ENCODE results near the gene ACYP2. TPM values are rescaled to one million over a fixed set of nuclear protein-coding genes. Genes with fewer than 3 reads are reported as not detected.
"Not testable (repeated sequence)": the region's sequence is repeated elsewhere in the genome, so short reads cannot be mapped to it uniquely, and the experiment has no call there.

ACYP2 gene
- polyA plus RNA-seq, 1 donor, result 25.1 TPM

- no peak for DNase-seq
Observed at GRCh38 chr2:54099370-54099769, 16.0 kb upstream of the ACYP2 start.

- no peak for DNase-seq
Observed at GRCh38 chr2:54099829-54100585, 15.4 kb upstream of the ACYP2 start.

- no peak for DNase-seq
Observed at GRCh38 chr2:54100772-54101171, 14.6 kb upstream of the ACYP2 start.

DNA sequence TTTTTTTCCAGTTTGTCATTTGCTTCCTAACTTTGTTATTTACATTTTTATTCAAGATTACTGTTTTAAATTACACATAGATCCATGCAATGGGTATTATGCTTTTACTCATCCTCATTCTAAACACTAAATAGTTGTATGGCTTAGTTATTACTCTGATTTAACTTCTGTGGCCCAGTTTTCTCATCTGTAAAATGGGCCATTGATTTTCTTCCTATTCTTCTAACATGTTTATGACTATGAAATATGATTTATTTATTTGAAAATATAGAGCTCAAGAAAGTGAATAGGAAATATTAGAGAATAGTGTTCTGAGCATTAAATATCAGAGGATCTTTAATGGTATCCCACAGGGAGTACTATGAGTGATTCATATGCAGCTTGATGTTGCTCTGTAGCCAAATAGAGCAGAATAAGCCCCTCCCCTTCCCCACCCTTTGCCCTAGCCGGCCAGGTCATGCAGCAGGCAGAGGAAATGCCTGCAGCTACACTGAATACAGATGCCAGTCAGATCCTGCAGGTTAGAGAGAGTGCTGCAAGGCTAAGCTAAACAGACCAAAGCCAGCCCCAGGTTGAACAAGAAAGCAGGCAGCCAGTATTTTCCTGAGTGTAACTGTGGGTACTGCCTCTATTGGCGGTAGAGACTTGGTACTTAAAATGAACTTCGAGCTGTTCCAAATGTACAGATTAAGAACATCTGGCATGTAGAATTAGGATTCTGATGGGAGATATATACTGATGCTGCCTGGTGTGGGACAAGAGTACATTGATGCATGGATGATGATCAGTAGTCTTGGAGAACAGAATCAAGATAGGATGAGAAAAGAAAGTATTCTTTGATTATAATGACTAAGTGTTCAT is 11.7 kb upstream of the ACYP2 start:
- DNase-seq, result no peak

DNA sequence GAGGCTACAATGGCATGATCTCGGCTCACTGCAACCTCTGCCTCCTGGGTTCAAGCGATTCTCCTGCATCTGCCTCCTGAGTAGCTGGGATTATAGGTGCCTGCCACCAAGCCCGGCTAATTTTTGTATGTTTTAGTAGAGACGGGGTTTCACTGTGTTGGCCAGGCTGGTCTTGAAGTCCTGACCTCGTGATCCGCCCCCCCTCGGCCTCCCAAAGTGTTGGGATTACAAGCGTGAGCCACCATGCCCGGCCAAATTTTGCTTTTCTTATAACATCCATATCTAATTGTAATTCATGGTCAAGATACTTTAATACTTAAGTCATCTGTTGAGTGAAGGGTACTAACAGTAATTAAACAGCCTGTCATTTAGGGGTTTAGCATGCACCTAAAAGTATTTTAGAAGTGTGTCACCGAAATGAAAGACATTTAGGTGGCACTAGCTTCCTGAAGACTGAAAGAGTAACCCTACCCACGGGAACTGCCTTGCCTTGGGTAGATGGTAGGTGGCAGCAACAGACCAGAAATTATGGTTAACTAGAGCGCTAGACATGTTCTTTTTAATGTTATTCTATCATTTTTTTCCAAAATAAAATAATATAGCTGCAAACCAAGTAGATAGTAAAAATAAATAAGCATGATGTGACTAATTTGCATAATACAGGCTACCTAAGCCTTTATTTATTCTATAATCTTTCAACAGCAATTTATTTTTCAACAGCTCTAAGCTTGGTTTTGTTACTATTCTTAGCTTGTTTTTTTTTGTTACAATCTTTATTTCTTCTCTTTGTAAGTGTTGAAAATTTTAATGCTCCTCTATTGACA is 8.6 kb upstream of the ACYP2 start:
- no peak for DNase-seq

DNA sequence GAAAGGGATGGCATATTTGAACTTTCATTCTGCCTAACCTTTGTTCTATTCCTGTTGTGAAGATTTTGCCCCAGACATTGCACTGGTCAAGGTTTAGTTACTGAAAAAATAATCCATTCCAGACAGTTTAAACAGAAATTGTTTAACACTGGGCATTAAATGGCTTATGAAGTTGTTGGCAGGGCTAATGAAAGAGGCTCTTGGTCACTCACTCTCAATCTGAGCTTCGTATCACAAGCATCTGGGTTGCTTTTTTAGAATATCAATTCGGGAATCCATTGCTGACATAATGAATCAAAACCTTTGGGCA is 8.0 kb upstream of the ACYP2 start:
- no peak for DNase-seq

DNA sequence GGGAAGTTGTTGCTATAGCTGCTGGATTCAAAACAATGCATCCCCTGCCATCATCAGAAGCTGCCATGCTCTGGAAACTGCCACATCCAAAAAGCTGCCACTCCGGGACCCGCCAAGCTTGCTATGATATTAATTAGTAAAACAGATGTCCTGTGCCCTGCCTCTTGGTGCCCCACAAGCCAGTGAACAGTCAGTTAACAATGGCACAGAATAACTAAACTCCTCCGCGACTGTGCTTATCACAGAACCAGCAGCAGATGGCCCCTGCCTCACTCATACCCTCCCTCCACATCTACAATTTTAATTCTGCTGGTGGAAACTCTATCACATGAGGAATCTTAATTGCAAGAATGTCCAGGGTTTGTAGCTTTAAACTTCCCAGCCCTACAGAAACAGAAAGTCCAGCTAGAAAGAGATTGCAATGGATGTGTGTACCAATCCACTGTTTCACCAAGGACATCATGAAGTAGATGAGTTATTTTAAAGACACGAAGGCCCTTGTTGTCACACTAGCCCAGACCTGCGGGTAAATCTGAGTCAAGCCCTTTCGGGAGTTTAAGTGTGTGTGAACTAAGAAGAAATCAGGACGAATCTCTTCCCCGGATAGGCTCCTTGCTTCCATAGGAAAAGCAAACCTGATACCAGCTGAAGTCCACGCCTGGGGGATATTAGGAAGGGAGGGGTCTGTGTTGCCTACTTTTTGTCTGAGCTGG is 7.4 kb upstream of the ACYP2 start:
- no peak for DNase-seq

DNA sequence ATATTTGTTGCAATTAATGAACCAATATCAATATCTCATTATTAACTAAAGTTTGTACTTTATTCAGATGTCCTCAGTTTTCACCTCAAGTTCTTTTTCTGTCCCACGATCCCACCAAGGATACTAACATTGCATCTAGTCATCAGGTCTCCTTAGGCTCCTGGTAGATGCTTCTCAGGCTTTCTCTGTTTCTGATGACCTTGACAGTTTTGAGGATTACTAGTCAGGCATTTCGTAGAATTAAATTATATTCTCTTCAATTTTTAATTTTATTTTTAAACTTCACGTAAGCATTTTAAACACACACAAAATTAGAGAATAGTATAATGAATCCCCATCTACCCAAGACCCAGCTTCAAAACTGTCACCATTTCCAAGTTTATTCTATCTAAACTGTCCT is 5.6 kb upstream of the ACYP2 start:
- no peak for DNase-seq

- DNase-seq, result not testable (repeated sequence)
Observed at GRCh38 chr2:54114479-54114878, 936 bp upstream of the ACYP2 start.

GRCh38 chr2:54114936-54115283 is 505 bp upstream of the ACYP2 start:
- no peak for DNase-seq

DNA sequence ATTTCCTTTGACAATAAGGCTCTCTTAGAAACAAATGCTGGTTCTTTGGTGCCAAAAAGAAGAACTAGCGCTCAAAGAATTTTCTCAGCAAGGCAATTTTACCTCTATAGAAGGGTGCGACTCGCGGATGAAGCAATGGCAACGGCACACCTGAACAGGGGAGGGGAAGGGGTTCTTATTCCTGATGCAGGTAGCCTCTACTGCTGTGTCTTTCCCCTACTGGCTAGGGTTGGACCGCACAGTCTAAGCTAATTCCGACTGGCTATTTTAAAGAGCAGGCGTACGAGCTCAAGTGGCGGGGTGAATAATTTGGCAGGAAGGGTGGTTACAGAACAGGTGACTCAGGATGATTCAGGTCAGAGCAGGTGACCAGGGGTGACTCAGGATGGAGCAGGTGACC is 1.2 kb downstream of the ACYP2 start:
- DNase-seq, result not testable (repeated sequence)

DNA sequence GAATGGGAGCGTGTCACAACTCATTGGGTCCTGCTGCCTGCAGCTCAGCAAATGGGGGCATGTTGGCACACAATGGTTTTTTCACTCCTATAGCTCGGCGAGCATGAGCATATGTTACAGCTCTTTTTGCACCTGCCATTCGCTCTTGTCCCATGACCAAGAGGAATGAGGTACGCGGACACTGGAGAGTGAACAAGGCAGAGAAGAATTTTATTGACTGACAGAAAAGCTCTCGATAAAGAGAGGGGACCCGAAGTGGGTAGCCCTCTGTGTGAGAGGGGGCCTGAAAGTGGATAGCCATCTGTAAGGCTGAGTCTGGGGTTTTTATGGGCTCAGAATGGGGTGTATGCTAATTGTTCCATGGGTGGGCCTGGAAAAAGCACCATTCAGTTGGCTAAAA is 5.5 kb downstream of the ACYP2 start:
- DNase-seq, result no peak

DNA sequence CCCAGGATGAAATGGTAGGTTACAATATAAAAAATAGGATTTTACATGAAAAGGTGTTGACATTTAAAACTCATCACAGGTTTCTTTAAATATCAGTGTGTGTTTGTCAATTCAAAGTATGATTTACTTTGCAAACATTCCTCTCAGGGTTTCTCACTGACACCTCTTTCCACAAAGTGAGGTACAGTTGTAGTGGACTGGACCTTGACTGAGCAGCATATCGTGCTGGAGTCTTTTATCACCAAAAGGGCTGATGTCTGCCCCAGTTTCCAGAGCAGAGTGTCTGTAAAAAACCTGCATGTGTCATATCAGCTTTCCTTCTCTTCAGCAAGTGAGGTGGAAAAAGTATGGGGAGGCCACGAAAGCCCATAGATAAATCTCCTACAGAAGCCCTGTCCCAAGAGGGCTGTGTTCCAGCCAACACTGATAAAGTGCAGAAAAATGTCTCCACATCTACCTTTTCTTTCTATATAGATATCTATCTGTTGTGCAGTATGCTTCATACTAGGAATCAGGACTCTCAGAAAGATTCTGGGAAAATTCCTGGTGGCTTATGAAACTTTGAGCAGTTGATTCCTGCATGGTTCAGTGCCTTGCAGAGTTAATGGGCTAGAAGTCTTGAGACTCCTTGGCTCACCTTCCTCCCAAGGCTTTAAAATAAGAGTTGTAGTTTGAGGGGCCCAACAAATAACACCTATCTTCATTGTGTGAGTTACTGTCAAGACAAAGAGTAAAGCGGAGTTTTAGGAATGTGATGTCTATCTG is 6.9 kb downstream of the ACYP2 start:
- DNase-seq, result no peak

- no peak for DNase-seq
Observed at GRCh38 chr2:54122939-54123338, 7.5 kb downstream of the ACYP2 start.

GRCh38 chr2:54127174-54127573 is 11.8 kb downstream of the ACYP2 start:
- not testable (repeated sequence) for DNase-seq

- DNase-seq, result no peak
Observed at GRCh38 chr2:54133056-54133455, 17.6 kb downstream of the ACYP2 start.

GRCh38 chr2:54139210-54139609 is 23.8 kb downstream of the ACYP2 start:
- no peak for DNase-seq

GRCh38 chr2:54143780-54144179 is 28.4 kb downstream of the ACYP2 start:
- no peak for DNase-seq

- DNase-seq, result no peak
Observed at GRCh38 chr2:54148391-54148790, 33.0 kb downstream of the ACYP2 start.

GRCh38 chr2:54149638-54150441 is 34.4 kb downstream of the ACYP2 start:
- no peak for DNase-seq

GRCh38 chr2:54158311-54158710 is 42.9 kb downstream of the ACYP2 start:
- DNase-seq, result no peak
